ENCODE data around the gene KCNT2. TPM values are rescaled to one million over a fixed set of nuclear protein-coding genes. Genes with fewer than 3 reads are reported as not detected.

KCNT2 gene
- total and polyA plus RNA-seq, 2 of the 8 experiments (the other 6 are each of a cell fraction or from before 2014, with no cell fraction given) = 2.3 to 10.2 TPM

- TF ChIP-seq ATF3 (IDR thresholded peaks at IDR 0.05; ENCODE audit: insufficient read depth, low read depth, low read length) = no peak
- TF ChIP-seq KDM4A (IDR thresholded peaks at IDR 0.05; ENCODE audit: low read depth, low read length, severe bottlenecking) = no peak
- no peak for TF ChIP-seq YY1 (IDR thresholded peaks at IDR 0.05; ENCODE audit: low read depth, low read length)
- no peak for TF ChIP-seq SIX5 (IDR thresholded peaks at IDR 0.05; ENCODE audit: low read depth, low read length)
- TF ChIP-seq GABPA (IDR thresholded peaks at IDR 0.05; ENCODE audit: borderline replicate concordance, insufficient read depth, low read length) = no peak
Observed at GRCh38 chr1:196467230-196467925, 140.9 kb downstream of the KCNT2 start (continued).

Data from H1 (cell line).